HG03097 (cell line): ENCODE measurements around the gene ROR2.
"Not testable (repeated sequence)": the region's sequence is repeated elsewhere in the genome, so short reads cannot be mapped to it uniquely, and the experiment has no call there.

Experiments
- ATAC-seq: cut with Tn5 transposase; IDR thresholded peaks from one replicate; pipeline ENCODE4 v1.9.1; 2021; ENCODE audit not compliant: unreplicated experiment, low FRiP score

Gene ROR2

GRCh38 chr9:91803970-91804752 lies 145.9 kb downstream of the ROR2 start:
- ATAC-seq, result no peak

- no peak for ATAC-seq
Measured at GRCh38 chr9:91803151-91803940, 146.7 kb downstream of the ROR2 start.

GRCh38 chr9:91802391-91802790 lies 147.6 kb downstream of the ROR2 start:
- ATAC-seq, result no peak

GRCh38 chr9:91800473-91801030 lies 149.5 kb downstream of the ROR2 start:
- ATAC-seq, result no peak

GRCh38 chr9:91799113-91799744 lies 150.8 kb downstream of the ROR2 start:
- no peak for ATAC-seq

GRCh38 chr9:91798273-91799112 lies 151.5 kb downstream of the ROR2 start:
- ATAC-seq, result not testable (repeated sequence)

- ATAC-seq, result not testable (repeated sequence)
Measured at GRCh38 chr9:91797517-91797916, 152.5 kb downstream of the ROR2 start.

- not testable (repeated sequence) for ATAC-seq
Measured at GRCh38 chr9:91796516-91796915, 153.5 kb downstream of the ROR2 start.

GRCh38 chr9:91795598-91796241 lies 154.3 kb downstream of the ROR2 start:
- no peak for ATAC-seq

GRCh38 chr9:91793371-91793770 lies 156.7 kb downstream of the ROR2 start:
- ATAC-seq, result not testable (repeated sequence)

GRCh38 chr9:91790917-91791316 lies 159.1 kb downstream of the ROR2 start:
- ATAC-seq, result no peak

- no peak for ATAC-seq
Measured at GRCh38 chr9:91789941-91790340, 160.1 kb downstream of the ROR2 start.

GRCh38 chr9:91787931-91788330 lies 162.1 kb downstream of the ROR2 start:
- ATAC-seq, result no peak

GRCh38 chr9:91786132-91786896 lies 163.7 kb downstream of the ROR2 start:
- no peak for ATAC-seq

GRCh38 chr9:91785447-91785842 lies 164.6 kb downstream of the ROR2 start:
- no peak for ATAC-seq

- ATAC-seq, result no peak
Measured at GRCh38 chr9:91784673-91785446, 165.2 kb downstream of the ROR2 start.

GRCh38 chr9:91783876-91784672 lies 166.0 kb downstream of the ROR2 start:
- ATAC-seq, result no peak
